Activated naive CD4-positive, alpha-beta T cell treated with anti-CD3 and anti-CD28 coated beads, Interleukin-2, amount 50 U/mL, for 16 hours (primary cell): ENCODE results near the gene PFN3.
A peak's percentile ranks its signal among the peaks of the same experiment; 100 is the strongest.

Experiments used
- DNase-seq: peaks from one replicate; pipeline ENCODE4 v3.0.0-alpha.2; 2020

Gene PFN3

GRCh38 chr5:177437623-177438022 is 37.2 kb upstream of the PFN3 start:
- no peak for DNase-seq

- no peak for DNase-seq
Observed at GRCh38 chr5:177435847-177436536, 35.5 kb upstream of the PFN3 start.

DNA sequence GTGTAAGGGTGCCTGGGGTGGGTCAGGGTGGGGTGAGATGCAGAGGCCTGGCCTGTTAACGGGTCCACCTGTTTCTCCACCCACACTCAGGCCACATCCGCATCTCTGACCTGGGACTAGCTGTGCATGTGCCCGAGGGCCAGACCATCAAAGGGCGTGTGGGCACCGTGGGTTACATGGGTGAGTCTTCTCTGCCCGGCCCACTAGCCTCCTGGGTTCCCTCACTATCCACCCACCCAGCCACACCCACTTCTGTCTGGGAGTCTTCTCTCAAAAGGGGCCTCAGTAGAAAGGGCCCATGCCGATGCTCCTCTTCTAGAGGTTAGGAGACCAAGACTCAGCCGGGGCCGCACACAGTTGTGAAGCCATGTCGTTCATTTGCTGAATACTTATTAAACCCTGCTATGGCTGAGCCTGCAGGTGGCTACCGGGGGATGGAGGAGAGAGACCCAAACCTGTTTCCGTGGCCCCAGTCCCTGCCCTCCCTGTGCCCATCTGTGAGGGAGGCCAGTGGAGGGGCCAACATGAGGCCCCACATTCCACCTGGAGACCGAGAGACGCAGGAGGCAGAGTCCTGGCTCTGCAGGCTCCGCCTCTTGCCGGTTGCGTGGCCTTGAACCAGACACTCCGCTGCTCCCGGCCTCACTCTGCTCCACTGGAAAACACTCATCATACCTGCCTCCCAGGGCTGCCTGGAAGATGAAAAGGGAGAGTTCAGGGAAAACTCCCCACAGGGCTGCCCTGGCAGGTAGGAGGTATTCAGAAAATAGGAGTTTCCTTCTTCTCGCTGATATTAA is 34.7 kb upstream of the PFN3 start:
- no peak for DNase-seq

DNA sequence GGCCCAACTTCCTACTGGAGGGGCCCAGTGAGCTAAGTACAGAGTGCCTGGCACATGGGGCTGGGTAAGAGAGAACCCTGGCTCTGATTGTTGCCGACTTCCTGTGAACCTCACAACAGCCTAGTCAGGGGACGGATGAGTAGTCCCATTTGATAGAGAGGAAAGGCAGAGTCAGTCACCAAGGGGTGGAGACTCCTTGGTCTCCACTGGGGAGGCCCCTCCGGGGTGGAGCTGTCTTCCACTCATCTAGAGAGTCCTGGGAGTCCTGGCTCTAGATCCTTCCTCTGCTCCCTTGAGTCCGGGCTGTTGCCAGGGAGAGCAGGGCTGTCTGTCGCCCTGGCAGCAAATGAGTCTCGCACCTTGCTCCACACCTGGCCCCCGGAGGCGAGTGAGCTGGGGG is 34.0 kb upstream of the PFN3 start:
- DNase-seq: peak; percentile 65

DNA sequence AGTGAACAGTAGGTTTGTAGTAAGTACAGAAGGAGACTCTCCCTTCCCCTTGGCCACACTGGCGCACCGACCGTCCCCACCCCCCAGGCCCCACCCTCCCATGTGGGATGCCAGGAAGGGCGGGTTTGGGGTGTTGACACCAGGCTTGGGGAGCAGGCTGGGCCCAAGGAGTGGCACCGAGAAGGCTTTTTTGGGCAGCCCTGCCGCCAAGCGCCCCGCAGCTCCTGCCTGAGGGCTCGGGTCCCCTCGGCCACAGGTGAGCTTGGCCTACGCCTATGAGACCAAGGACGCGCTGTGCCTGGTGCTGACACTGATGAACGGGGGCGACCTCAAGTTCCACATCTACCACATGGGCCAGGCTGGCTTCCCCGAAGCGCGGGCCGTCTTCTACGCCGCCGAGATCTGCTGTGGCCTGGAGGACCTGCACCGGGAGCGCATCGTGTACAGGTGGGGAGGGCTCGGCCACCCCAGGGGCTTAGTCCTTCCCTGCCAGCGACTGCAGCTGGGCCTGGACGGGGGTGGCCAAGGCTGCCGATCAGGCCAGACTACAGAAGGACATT is 33.3 kb upstream of the PFN3 start:
- DNase-seq: no peak

- DNase-seq: no peak
Observed at GRCh38 chr5:177432839-177433657, 32.6 kb upstream of the PFN3 start.

GRCh38 chr5:177432143-177432838 is 31.8 kb upstream of the PFN3 start:
- peak; percentile 54 for DNase-seq

DNA sequence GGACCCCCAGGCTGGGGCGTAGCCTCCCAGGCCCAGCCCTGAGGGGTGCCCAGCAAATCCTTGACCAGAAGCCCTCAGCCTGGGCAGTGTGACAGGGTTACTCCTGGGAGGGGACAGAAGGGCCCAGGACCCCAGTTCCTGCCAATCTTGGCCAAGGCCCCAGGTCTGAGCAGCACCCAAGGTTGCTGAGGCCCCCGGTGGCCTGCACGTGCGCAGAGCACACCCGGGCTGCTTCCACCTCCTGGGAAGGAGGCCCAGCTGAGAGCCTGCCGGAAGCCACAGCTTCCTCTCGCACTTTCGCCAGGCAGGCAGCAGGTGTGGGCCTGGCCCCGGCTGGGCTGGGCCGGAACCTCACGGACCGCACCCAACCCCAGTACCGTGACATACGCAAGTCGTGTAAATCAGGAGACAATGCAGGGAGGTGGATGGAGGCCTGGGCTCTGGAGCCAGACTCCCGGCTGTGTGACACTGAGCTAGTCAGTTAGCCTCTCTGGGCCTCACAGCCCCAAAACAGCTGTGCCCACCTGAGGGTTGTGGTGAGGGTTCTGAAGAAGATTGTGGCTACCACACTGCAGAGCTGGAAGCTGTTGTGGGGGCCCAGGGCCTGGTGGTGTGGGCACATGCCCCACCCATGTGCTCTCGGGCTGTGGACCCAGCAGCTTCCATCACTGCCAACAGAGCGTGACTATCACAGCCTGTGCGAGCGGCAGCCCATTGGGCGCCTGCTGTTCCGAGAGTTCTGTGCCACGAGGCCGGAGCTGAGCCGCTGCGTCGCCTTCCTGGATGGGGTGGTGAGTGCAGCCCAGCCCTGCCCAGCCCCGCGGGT is 31.1 kb upstream of the PFN3 start:
- DNase-seq: peak; percentile 58

DNA sequence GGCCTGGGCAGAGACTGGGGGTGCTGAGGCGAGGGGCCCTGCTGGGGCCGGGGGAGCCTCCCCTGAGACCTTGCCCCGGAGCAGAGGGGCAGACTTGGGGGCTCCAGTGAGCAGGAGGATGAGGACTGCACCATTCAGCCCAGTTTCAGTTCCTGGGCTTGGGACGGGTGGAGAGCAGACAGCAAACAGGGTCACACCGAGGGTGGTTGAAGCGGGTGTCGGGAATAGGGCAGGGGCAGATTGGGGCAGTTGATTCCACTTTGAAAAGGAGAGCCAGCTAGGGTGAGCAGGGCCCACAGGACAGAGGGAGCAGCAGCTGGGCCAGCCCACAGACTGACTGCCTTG is 30.5 kb upstream of the PFN3 start:
- no peak for DNase-seq

DNA sequence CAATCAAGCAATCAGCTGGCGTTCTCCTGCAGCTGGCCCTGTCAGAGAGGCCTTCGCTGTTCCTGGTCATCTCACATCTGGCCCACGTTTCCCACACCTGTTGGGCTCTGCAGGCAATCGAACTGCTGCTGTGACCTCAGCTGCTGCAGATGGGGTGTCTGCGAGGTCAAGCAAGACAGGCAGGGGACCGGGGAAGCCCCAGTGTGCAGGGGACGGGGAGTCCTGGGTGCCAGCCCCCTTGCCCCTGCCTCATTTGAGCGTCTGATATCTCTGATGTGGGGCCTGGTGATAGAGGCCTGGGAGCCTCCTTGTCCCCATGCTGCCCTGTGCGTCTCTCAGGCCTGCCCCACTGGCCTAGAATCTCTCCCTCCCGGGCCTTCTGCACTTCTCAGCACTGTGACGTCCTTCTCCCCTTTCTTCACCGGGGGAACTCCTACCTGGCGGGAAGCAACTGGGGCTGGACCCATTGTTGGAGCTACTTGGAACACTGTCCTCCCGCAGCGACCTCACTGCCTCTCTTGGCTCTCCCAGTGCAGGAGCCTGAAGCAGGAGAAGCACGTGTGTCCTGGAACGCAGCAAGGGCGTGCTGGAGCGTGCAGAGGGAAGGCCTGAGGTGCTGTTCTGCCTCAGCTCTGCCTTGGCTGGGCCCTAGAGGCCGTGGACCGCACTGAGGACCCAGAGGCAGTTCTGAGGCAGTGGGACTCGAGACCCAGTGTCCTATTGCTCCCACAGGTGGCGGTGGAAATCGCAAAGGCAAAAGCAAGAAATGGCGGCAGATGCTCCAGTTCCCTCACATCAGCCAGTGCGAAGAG is 29.9 kb upstream of the PFN3 start:
- DNase-seq: no peak

- peak; percentile 87 for DNase-seq
Observed at GRCh38 chr5:177429248-177430040, 29.0 kb upstream of the PFN3 start.

DNA sequence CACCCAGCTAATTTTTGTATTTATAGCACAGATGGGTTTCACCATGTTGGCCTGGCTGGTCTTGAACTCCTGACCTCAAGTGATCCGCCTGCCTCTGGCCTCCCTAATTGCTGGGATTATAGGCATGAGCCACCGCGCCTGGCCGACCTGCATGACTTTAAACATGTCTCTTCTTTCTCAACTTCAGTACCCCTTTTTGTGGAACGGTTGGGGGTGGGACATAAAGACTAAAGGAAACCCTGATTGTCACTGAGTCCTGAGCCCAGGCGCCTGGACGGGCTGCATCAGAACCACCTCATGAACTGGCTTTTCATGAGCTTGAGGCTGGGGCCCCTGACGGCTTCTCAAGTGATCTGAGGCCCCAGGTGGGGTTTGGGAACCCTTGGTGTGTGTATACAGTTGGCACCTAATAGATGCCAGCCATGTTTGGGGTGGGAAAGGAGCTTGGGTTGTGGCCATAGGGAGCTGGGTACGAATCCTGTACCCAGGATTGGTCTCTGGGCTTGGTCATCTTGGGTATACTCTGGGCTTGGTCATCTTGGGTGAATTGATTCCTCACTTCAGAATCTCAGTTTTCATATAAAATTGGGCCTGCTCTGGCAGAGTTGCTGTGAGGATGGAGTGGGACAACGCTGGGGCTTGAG is 28.2 kb upstream of the PFN3 start:
- DNase-seq: no peak

- DNase-seq: peak; percentile 34
Observed at GRCh38 chr5:177427919-177428573, 27.6 kb upstream of the PFN3 start.

DNA sequence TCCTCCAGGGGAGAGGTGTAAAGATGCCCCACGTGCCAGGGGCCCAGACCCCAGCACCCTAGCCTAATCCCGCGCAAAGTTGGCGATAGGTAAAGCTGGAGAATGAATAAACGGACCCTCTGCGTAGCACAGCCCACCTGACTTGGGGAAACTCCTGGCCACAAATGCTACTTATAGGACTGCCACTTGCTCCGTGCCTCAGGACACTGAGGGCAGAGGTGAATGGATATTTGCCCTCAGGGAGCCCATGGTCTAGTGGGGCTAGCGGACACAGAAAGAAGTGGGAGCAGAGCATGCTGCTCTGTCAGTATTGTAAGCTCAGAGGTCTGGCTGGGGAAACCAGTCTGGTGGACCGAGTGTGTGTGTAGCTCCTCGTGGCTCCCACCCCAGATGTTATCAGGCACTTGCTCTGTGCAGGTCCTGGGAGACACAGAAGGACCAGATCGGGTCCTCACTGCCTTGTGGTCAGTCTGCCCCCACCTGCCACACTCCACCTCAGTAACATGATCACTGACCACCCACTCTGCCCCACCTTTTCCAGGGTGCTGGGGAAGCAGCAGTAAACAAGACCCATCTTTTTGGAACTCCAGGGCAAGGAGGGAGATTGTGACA is 26.9 kb upstream of the PFN3 start:
- DNase-seq: no peak

- peak; percentile 68 for DNase-seq
Observed at GRCh38 chr5:177426566-177427210, 26.2 kb upstream of the PFN3 start, which contains the start of gene GRK6. TSS of gene GRK6 (plus strand) at chr5:177426676. CDS start at chr5:177426846, 170 bp downstream.

DNA sequence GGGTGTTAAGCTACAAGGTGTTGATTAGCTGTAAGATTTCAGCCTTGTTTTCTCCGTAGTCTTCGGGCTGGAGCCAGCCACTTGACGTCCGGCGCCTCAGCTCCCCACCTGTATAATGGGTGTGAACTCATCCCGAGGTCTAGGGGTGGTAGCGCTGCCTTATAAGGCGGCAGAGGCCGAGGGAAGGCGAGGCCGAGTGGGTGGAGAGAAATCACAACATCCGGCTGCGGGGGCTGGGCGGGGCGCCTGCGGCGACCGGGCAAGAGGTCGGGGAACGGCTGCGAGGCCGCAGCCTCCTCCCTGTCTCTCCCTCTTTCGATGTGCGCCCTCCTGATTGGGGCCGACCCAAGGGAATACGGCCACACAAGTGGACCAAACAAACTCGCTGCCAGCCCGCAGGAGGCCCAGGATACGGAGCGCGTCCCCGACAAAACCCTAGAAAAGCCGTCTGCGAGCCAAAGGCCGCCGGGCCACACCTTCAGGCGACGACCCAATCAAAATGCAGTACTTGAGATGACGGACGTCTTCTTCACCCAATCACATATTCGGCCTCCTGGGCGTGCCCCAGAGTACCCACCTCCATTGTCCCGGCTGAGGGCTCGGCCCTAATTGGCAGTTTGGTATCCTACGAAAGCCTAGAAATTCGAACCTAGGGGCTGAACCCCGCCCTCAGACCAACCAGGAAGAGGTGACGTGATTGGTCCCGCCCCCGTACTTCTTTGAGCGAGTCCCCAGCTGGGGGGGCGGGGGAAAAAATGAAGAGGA is 25.5 kb upstream of the PFN3 start:
- peak; percentile 100 for DNase-seq

GRCh38 chr5:177425196-177425800 is 24.8 kb upstream of the PFN3 start:
- DNase-seq: no peak
